ENCODE results near the gene NR2F2. TPM values are rescaled to one million over a fixed set of nuclear protein-coding genes. Genes with fewer than 3 reads are reported as not detected.

The NR2F2 gene
- total RNA-seq, 1 experiment from 2014 or later: 72.1 TPM

- H3K79me2 ChIP-seq (ENCODE audit: low read depth): peaks cover 37% of the 10 kb centered on the region
- H4K20me1 ChIP-seq (ENCODE audit: insufficient read depth): peaks cover 13% of the 10 kb centered on the region
- 0 out of 2 replicates have a peak, but pooled peaks cover 2% of the 10 kb centered on the region for H3K36me3 ChIP-seq (ENCODE audit: low read depth)
- H3K4me3 ChIP-seq: no peak overlapping the region
- intact Hi-C loops (cut with micrococcal nuclease; ENCODE audit: unreplicated experiment): no loop called here
- no peak for DNase-seq
- no peak overlapping the region for H3K27ac ChIP-seq
- H3K4me1 ChIP-seq (replicated peaks; ENCODE audit: insufficient read depth): 0 out of 2 replicates have a peak, but pooled peaks cover 2% of the 10 kb centered on the region
- no peak overlapping the region for H3K4me2 ChIP-seq
- CTCF ChIA-PET: no interaction called here
- H3K27me3 ChIP-seq (ENCODE audit: insufficient read depth, low read depth): no peaks in the 10 kb centered on the region
- POLR2A ChIA-PET (ENCODE audit: unreplicated experiment): no interaction called here
- no peaks in the 10 kb centered on the region for H3K9me3 ChIP-seq (ENCODE audit: insufficient read depth, low read depth)
- H3K9me2 ChIP-seq (ENCODE audit: insufficient read depth): no peaks in the 10 kb centered on the region
- peaks cover 5% of the 10 kb centered on the region; the same call in 1 of the 2 replicates for H3F3A ChIP-seq (ENCODE audit: insufficient read depth, low read depth)
- no peak for TF ChIP-seq CTCF (conservative IDR thresholded peaks at IDR 0.05)
- no peak for TF ChIP-seq EZH2 (IDR thresholded peaks at IDR 0.05; ENCODE audit: low read depth)
- no peak overlapping the region for H2AFZ ChIP-seq
- BruUV-seq (replicated peaks): no TSS peak
Measured at GRCh38 chr15:96344060-96344705, 13.7 kb downstream of the NR2F2 start.

DNA sequence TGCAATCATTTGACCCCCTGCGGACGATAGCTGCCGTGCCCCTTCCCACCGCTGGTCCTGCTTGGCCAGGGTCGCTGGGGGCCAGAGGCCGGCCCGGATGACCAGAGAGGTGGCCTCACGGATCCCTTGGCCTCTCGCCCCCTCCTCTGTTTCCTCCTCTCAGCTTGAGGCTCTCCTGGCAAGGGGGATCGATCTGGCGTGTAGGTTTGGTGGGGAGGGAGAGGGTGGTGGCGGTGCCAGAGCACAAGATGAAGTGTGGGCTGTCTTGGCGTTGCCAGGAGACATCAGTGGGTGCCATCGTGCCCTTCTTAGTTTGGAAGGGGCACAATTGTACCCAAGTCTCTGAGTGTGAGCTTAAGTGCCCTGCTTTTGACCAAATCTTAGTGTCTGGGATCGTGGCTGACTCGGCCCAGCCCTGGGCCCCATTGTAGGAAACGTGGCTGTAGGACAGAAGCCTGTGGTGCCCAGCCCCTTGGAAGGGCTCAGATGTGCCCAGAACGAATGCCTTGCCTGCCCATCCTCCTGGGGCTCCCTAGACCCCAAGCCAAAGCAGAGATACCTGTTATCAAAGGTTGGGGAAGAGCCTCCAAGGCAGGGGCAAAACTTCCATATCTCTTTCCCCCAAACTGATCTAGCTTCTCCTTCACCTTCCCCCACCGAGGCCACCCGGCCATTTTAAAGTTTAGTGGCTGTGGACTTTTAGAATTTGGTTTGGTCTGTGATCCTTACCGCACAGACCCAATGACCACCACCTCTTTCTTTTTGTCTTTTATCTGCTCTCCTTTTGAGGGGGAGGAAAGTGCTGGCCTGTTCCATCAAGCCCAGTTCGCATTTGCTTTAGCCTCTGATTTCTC lies 14.4 kb downstream of the NR2F2 start:
- H3K9me2 ChIP-seq (ENCODE audit: insufficient read depth): no peaks in the 10 kb centered on the region
- no peaks in the 10 kb centered on the region for H3K4me1 ChIP-seq (replicated peaks; ENCODE audit: insufficient read depth)
- BruUV-seq (replicated peaks): no TSS peak
- ChIA-PET POLR2A (ENCODE audit: unreplicated experiment) (no interaction called here), CTCF (no interaction called here)
- no peaks in the 10 kb centered on the region for H3K36me3 ChIP-seq (ENCODE audit: low read depth)
- peaks cover 9% of the 10 kb centered on the region; the same call in 1 of the 2 replicates for H3F3A ChIP-seq (ENCODE audit: insufficient read depth, low read depth)
- H3K27me3 ChIP-seq (ENCODE audit: insufficient read depth, low read depth): no peaks in the 10 kb centered on the region
- intact Hi-C loops (cut with micrococcal nuclease; ENCODE audit: unreplicated experiment): no loop called here
- no peak for DNase-seq
- no peak overlapping the region for H2AFZ ChIP-seq
- no peak overlapping the region for H3K4me3 ChIP-seq
- no peaks in the 10 kb centered on the region for H3K9me3 ChIP-seq (ENCODE audit: insufficient read depth, low read depth)
- peaks cover 8% of the 10 kb centered on the region for H4K20me1 ChIP-seq (ENCODE audit: insufficient read depth)
- TF ChIP-seq EZH2 (IDR thresholded peaks at IDR 0.05; ENCODE audit: low read depth): no peak
- no peak for TF ChIP-seq CTCF (conservative IDR thresholded peaks at IDR 0.05)
- peaks cover 30% of the 10 kb centered on the region for H3K79me2 ChIP-seq (ENCODE audit: low read depth)
- no peak overlapping the region for H3K4me2 ChIP-seq
- H3K27ac ChIP-seq: no peak overlapping the region

- Histone ChIP-seq H3K9me2 (ENCODE audit: insufficient read depth) (no peaks in the 10 kb centered on the region), H3K4me1 (replicated peaks; ENCODE audit: insufficient read depth) (no peaks in the 10 kb centered on the region), H3K36me3 (ENCODE audit: low read depth) (no peaks in the 10 kb centered on the region; the same call in 1 of the 2 replicates), H3K9me3 (ENCODE audit: insufficient read depth, low read depth) (no peaks in the 10 kb centered on the region), H2AFZ (no peak overlapping the region), H3K4me2 (no peak overlapping the region), H3K27ac (no peak overlapping the region), H3F3A (ENCODE audit: insufficient read depth, low read depth) (peaks cover 9% of the 10 kb centered on the region; the same call in 1 of the 2 replicates), H3K4me3 (no peak overlapping the region), H4K20me1 (ENCODE audit: insufficient read depth) (peaks cover 5% of the 10 kb centered on the region), H3K27me3 (ENCODE audit: insufficient read depth, low read depth) (no peaks in the 10 kb centered on the region), H3K79me2 (ENCODE audit: low read depth) (peaks cover 21% of the 10 kb centered on the region)
- BruUV-seq (replicated peaks): no TSS peak
- intact Hi-C loops (cut with micrococcal nuclease; ENCODE audit: unreplicated experiment): no loop called here
- POLR2A ChIA-PET (ENCODE audit: unreplicated experiment): no interaction called here
- no peak for DNase-seq
- TF ChIP-seq CTCF (conservative IDR thresholded peaks at IDR 0.05): peak; percentile 17; the same call in 1 of the 2 replicates
- no peak for TF ChIP-seq EZH2 (IDR thresholded peaks at IDR 0.05; ENCODE audit: low read depth)
- CTCF ChIA-PET: interaction anchor here (0.7 kb wide), 1 partner anchor 585 kb away, joined by 3 read pairs; no protein-coding TSS in a partner anchor
Measured at GRCh38 chr15:96345560-96346399, 15.3 kb downstream of the NR2F2 start.
